Hepatocyte (in vitro differentiated cells): ENCODE measurements around the gene XIRP2. TPM values are rescaled to one million over a fixed set of nuclear protein-coding genes. Genes with fewer than 3 reads are reported as not detected.

Source experiments
- DNase-seq: peaks from one replicate; pipeline ENCODE4 v3.0.0-alpha.2; 2016; ENCODE audit warnings: low spot score
- H2AFZ ChIP-seq: fragments of 200-600 bp; sonication (generic); 2 replicates; pipeline ENCODE4 v1.6.0; 2016; ENCODE audit warnings: antibody characterized with exemption, mild to moderate bottlenecking
- H3K27ac ChIP-seq: fragments of 200-600 bp; sonication (generic); 2 replicates; pipeline ENCODE4 v1.5.1; 2016; ENCODE audit warnings: mild to moderate bottlenecking
- H3K27me3 ChIP-seq: fragments of 200-600 bp; sonication (generic); 2 replicates; pipeline ENCODE4 v1.6.1; 2016
- H3K36me3 ChIP-seq: fragments of 200-600 bp; sonication (generic); replicated peaks from 2 replicates; pipeline ENCODE4 v1.5.1; 2016; ENCODE audit warnings: low read depth; ENCODE audit not compliant: insufficient read depth
- H3K4me1 ChIP-seq: fragments of 200-600 bp; sonication (generic); 2 replicates; pipeline ENCODE4 v1.5.1; 2016; ENCODE audit warnings: mild to moderate bottlenecking, moderate library complexity; ENCODE audit not compliant: insufficient read depth
- H3K4me2 ChIP-seq: fragments of 200-600 bp; sonication (generic); 2 replicates; pipeline ENCODE4 v1.6.0; 2016
- H3K4me3 ChIP-seq: fragments of 200-600 bp; sonication (generic); 2 replicates; pipeline ENCODE4 v1.5.1; 2016; ENCODE audit warnings: mild to moderate bottlenecking
- H3K79me2 ChIP-seq: fragments of 200-600 bp; sonication (generic); 2 replicates; pipeline ENCODE4 v1.6.0; 2017; ENCODE audit warnings: mild to moderate bottlenecking
- H3K9me2 ChIP-seq: fragments of 200-600 bp; sonication (generic); replicated peaks from 2 replicates; pipeline ENCODE4 v1.6.0; 2017; ENCODE audit warnings: mild to moderate bottlenecking; ENCODE audit not compliant: insufficient read depth
- H3K9me3 ChIP-seq: fragments of 200-600 bp; sonication (generic); 2 replicates; pipeline ENCODE4 v1.5.1; 2016; ENCODE audit warnings: low read depth, mild to moderate bottlenecking
- H4K20me1 ChIP-seq: fragments of 200-600 bp; sonication (generic); 2 replicates; pipeline ENCODE4 v1.6.0; 2016; ENCODE audit warnings: mild to moderate bottlenecking; ENCODE audit not compliant: insufficient read depth, poor library complexity, severe bottlenecking
- EZH2 ChIP-seq: fragments of 200-600 bp; sonication (generic); IDR thresholded peaks from 2 replicates; pipeline ENCODE4 v1.6.1; 2016; ENCODE audit warnings: antibody characterized with exemption, mild to moderate bottlenecking, borderline replicate concordance
- EZH2phosphoT487 ChIP-seq: fragments of 200-600 bp; sonication (generic); IDR thresholded peaks from one replicate; pipeline ENCODE4 v1.6.1; 2018; ENCODE audit warnings: antibody characterized with exemption, mild to moderate bottlenecking, low read depth, moderate library complexity; ENCODE audit not compliant: unreplicated experiment, severe bottlenecking
- WGBS: methylation state at CpG from one replicate; pipeline ENCODE4 v1.1.6; 2016; ENCODE audit warnings: low lambda C conversion rate; ENCODE audit errors: missing lambda C conversion rate; 5-methylcytosine and 5-hydroxymethylcytosine counted together
- polyA plus RNA-seq: library from polyadenylated mRNA; unstranded; fragments of >200 nt; fragmentation: Nextera tagmentation; extraction: Ambion mirVana; gene quantifications from 2 replicates; pipeline ENCODE4 v1.2.1, GENCODE V29; 2016
- total RNA-seq: library from RNA; depleted of rRNA; stranded (reverse); fragments of >200 nt; gene quantifications from 2 replicates; pipeline ENCODE4 v1.2.3, GENCODE V29; 2014
- TF ChIP-seq, protein P1 (sequence below): fragments of 200-600 bp; sonication (generic); IDR thresholded peaks from 2 replicates; pipeline ENCODE4 v1.5.1; 2016; ENCODE audit warnings: antibody characterized with exemption, mild to moderate bottlenecking; ENCODE audit not compliant: poor library complexity

Gene XIRP2
- total and polyA plus RNA-seq, 2 experiments from 2014 or later, result not detected

DNA sequence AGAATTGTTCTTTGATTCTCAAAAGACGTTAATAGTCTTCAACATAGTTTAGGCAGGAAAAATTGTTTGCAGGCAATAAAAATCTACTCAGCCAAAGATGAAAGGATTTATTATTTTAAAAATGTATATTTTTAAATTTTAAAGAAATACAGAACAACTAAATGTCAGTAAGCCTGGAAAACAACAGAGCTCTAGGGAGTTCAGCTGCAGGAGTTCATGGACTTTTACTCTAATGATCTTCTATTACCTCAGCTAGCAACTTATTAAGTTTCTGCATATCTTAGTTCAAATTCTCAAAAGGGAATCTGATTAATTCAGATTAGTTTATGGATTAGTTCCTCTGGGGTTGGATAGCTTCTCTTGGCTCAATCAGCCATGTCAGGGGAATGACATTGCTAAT, 17.9 kb upstream of the XIRP2 start:
- H2AFZ ChIP-seq, result no peak overlapping the region
- no peak overlapping the region for H3K27ac ChIP-seq
- H4K20me1 ChIP-seq, result no peaks in the 10 kb centered on the region
- no peaks in the 10 kb centered on the region for H3K4me1 ChIP-seq
- DNase-seq, result no peak
- H3K36me3 ChIP-seq, result no peaks in the 10 kb centered on the region
- no peaks in the 10 kb centered on the region for H3K79me2 ChIP-seq
- H3K27me3 ChIP-seq, result no peaks in the 10 kb centered on the region
- TF ChIP-seq EZH2phosphoT487, result no peak
- TF ChIP-seq, protein P1, sequence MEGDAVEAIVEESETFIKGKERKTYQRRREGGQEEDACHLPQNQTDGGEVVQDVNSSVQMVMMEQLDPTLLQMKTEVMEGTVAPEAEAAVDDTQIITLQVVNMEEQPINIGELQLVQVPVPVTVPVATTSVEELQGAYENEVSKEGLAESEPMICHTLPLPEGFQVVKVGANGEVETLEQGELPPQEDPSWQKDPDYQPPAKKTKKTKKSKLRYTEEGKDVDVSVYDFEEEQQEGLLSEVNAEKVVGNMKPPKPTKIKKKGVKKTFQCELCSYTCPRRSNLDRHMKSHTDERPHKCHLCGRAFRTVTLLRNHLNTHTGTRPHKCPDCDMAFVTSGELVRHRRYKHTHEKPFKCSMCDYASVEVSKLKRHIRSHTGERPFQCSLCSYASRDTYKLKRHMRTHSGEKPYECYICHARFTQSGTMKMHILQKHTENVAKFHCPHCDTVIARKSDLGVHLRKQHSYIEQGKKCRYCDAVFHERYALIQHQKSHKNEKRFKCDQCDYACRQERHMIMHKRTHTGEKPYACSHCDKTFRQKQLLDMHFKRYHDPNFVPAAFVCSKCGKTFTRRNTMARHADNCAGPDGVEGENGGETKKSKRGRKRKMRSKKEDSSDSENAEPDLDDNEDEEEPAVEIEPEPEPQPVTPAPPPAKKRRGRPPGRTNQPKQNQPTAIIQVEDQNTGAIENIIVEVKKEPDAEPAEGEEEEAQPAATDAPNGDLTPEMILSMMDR, result no peak
- TF ChIP-seq EZH2, result no peak
- no peaks in the 10 kb centered on the region for H3K9me2 ChIP-seq
- no peak overlapping the region for H3K4me3 ChIP-seq
- H3K4me2 ChIP-seq, result no peak overlapping the region
- H3K9me3 ChIP-seq, result no peaks in the 10 kb centered on the region
- 84% methylated on average over 1 of the region's 1 CpG for WGBS

DNA sequence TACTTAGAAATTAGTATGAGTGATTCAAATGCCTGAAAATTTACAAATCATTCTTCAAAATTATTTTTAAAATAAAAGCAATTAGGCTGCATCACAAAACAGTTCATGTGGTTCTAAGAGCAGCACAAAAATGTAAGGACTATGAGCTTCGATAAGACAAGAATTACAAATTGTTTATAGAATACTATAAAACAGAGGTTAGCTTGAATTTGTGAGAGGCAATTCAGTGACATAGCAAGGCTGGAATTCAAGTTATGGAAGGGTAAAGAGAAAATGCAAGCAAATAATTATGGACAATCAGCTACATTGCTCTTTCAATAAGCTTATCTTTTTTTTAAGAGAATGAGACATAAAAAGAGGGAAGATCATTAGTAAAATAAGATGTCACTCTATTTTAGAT, 7.1 kb upstream of the XIRP2 start:
- no peak overlapping the region for H3K4me2 ChIP-seq
- WGBS, result 65% methylated on average over 1 of the region's 1 CpG

DNA sequence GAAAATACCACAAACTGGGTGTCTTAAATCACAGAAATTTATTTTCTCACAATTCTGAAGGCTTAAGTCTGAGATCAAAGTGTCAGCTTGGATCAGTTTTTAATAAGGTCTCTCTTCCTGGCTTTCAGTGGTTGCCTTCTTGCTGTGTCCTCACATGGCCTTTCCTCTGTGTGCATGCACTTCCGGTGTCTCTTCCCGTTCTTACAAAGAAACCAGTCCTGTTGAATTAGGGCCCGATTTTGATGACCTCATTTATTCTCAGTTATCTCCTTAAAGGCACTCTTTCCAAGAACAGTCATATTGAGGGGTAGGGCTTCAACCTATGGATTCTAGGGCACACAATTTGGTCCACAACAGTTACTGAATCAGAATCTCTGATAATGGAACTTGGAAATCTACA, 5.4 kb upstream of the XIRP2 start:
- H3K27me3 ChIP-seq, result no peaks in the 10 kb centered on the region
- H3K4me2 ChIP-seq, result no peak overlapping the region
- H3K9me2 ChIP-seq, result no peaks in the 10 kb centered on the region
- H3K9me3 ChIP-seq, result no peaks in the 10 kb centered on the region
- 84% methylated on average over 3 of the region's 3 CpGs for WGBS
- H2AFZ ChIP-seq, result no peak overlapping the region
- no peak overlapping the region for H3K27ac ChIP-seq
- no peak overlapping the region for H3K4me3 ChIP-seq
- no peaks in the 10 kb centered on the region for H3K4me1 ChIP-seq
- no peaks in the 10 kb centered on the region for H3K79me2 ChIP-seq
- no peak for DNase-seq
- H3K36me3 ChIP-seq, result no peaks in the 10 kb centered on the region
- no peaks in the 10 kb centered on the region for H4K20me1 ChIP-seq
- TF ChIP-seq, protein P1, result no peak
- no peak for TF ChIP-seq EZH2phosphoT487
- TF ChIP-seq EZH2, result no peak

More for the DNA sequence above, 7.1 kb upstream of the XIRP2 start:
- TF ChIP-seq EZH2phosphoT487 (no peak), EZH2 (no peak)
- TF ChIP-seq, protein P1, result no peak
- DNase-seq, result no peak
- Histone ChIP-seq H3K27me3 (no peaks in the 10 kb centered on the region), H3K27ac (no peak overlapping the region), H3K4me1 (no peaks in the 10 kb centered on the region), H3K9me2 (no peaks in the 10 kb centered on the region), H4K20me1 (no peaks in the 10 kb centered on the region), H3K36me3 (no peaks in the 10 kb centered on the region), H3K79me2 (no peaks in the 10 kb centered on the region), H3K9me3 (no peaks in the 10 kb centered on the region), H2AFZ (no peak overlapping the region), H3K4me3 (no peak overlapping the region)

DNA sequence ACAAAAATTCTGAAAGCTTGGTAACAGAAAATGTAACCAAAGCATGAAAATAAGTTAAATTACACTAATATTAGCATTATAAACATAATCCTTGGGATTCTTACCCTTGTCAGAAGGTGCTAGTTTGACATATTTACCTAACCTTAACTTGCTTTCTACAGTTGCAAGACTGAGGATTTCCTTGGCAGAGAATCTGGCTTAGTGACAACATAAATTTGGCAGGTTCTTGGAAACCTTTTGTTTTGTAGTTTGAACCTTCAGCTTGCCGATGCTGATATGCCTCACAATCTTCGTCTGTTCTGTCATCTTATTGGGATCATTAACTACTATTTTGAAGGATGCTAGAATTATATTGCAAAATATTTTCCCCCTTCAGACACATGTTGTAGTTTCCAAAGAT, 3.4 kb downstream of the XIRP2 start:
- WGBS, result 68% methylated on average over 2 of the region's 2 CpGs

More for the DNA sequence above, 3.4 kb downstream of the XIRP2 start:
- DNase-seq, result no peak
- Histone ChIP-seq H2AFZ (no peak overlapping the region), H3K27ac (no peak overlapping the region), H3K9me2 (no peaks in the 10 kb centered on the region), H3K36me3 (no peaks in the 10 kb centered on the region), H4K20me1 (no peaks in the 10 kb centered on the region), H3K79me2 (no peaks in the 10 kb centered on the region), H3K9me3 (no peaks in the 10 kb centered on the region), H3K4me3 (no peak overlapping the region), H3K4me1 (no peaks in the 10 kb centered on the region), H3K4me2 (no peak overlapping the region), H3K27me3 (no peaks in the 10 kb centered on the region)
- TF ChIP-seq EZH2phosphoT487 (no peak), EZH2 (no peak)
- TF ChIP-seq, protein P1, result no peak
